Transverse colon (tissue), 4 donors: ENCODE results near the gene RPS14. TPM values are rescaled to one million over a fixed set of nuclear protein-coding genes. Genes with fewer than 3 reads are reported as not detected.

Source experiments
- DNase-seq: peaks from one replicate; pipeline ENCODE4 v3.0.0-alpha.2; 2019
- H3K27ac ChIP-seq, 4 donors: fragments of 200-600 bp; sonication (generic); 2 replicates each; pipeline ENCODE4 v1.5.1; 2016 to 2018; ENCODE audit warnings: inconsistent platforms in 4 of 4
- H3K27me3 ChIP-seq: fragments of 200-600 bp; sonication (generic); 2 replicates; pipeline ENCODE4 v1.5.1; 2017; ENCODE audit warnings: inconsistent platforms
- H3K36me3 ChIP-seq, 4 donors: fragments of 200-600 bp; sonication (generic); 2 replicates each; pipeline ENCODE4 v1.5.1; 2017 to 2019; ENCODE audit warnings: inconsistent platforms in 4 of 4
- H3K4me1 ChIP-seq, 4 donors: fragments of 200-600 bp; sonication (generic); 2 replicates each; pipeline ENCODE4 v1.5.1; 2017 to 2020; ENCODE audit warnings: inconsistent platforms in 4 of 4
- H3K4me3 ChIP-seq, 4 donors: fragments of 200-600 bp; sonication (generic); 1 replicate in 1 of 4; 2 replicates in 3 of 4; pipeline versions ENCODE4 v1.5.1 to v1.6.1; 2017 to 2019; ENCODE audit warnings: inconsistent platforms in 4 of 4
- H3K9me3 ChIP-seq, 2 donors: fragments of 200-600 bp; sonication (generic); 2 replicates each; pipeline ENCODE4 v1.5.1; 2017 to 2019; ENCODE audit warnings: inconsistent platforms in 2 of 2
- EP300 ChIP-seq: sonication (generic); formaldehyde crosslinking; IDR thresholded peaks from one replicate; pipeline ENCODE4 v1.6.1; 2017; ENCODE audit warnings: antibody characterized with exemption, low read depth
- POLR2A ChIP-seq: fragments of 450-650 bp; IDR thresholded peaks from one replicate; pipeline ENCODE4 v1.6.1; 2016; ENCODE audit warnings: antibody characterized with exemption, mild to moderate bottlenecking, moderate library complexity
- POLR2AphosphoS5 ChIP-seq, 3 donors: sonication (generic); formaldehyde crosslinking; IDR thresholded peaks; one replicate each; pipeline ENCODE4 v1.6.1; 2016; ENCODE audit warnings: antibody characterized with exemption in 3 of 3
- WGBS, 2 donors: methylation state at CpG; one replicate each; pipeline ENCODE4 v1.1.5; 2018; ENCODE audit warnings: low coverage in 1 of 2; 5-methylcytosine and 5-hydroxymethylcytosine counted together
- in situ Hi-C, 4 donors: fragments of 200-750 bp; cut with MboI; loops; one replicate each; pipeline versions ENCODE4 v1.15.0 to v1.15.1; 2017; ENCODE audit warnings: low sequenced_read_pairs in 3 of 4, low pct_ligation_motif_present in 1 of 4, low pct_unique_long_range_greater_than_20kb in 1 of 4
- intact Hi-C: fragments of 100-400 bp; cut with DNase I; formaldehyde crosslinking; loops from one replicate; pipeline ENCODE4 v1.15.1; 2023; ENCODE audit warnings: low total_unique reads
- total RNA-seq, 4 donors: library from RNA; depleted of rRNA; stranded (reverse); fragments of >200 nt; gene quantifications; one replicate each; pipeline ENCODE4 v1.1.0, GENCODE V29; 2016
- TF ChIP-seq, protein P1 (sequence below), 5 experiments: fragments of 200-600 bp in 3 of 5; fragments of 450-650 bp in 2 of 5; sonication (generic) in 3 of 5; IDR thresholded peaks; 1 replicate in 2 of 5; 2 replicates in 3 of 5; pipeline ENCODE4 v1.5.1; 2016 to 2017; ENCODE audit warnings: antibody characterized with exemption in 5 of 5, inconsistent platforms in 3 of 5, mild to moderate bottlenecking in 2 of 5, moderate library complexity in 1 of 5

RPS14 gene
- total RNA-seq, 4 donors from 2014 or later, result 1,179 to 2,387 (median 1,878) TPM

- Histone ChIP-seq H3K4me3 (peak overlapping the region in 1 of 4 donors; percentile 64), H3K4me1 (peaks cover 14 to 29% (median 16%) of the 10 kb centered on the region in 4 donors)
- 16 to 30% methylated on average over 4 of the region's 4 CpGs for WGBS, 2 donors
Observed at GRCh38 chr5:150410524-150411244, 38.9 kb downstream of the RPS14 start.

DNA sequence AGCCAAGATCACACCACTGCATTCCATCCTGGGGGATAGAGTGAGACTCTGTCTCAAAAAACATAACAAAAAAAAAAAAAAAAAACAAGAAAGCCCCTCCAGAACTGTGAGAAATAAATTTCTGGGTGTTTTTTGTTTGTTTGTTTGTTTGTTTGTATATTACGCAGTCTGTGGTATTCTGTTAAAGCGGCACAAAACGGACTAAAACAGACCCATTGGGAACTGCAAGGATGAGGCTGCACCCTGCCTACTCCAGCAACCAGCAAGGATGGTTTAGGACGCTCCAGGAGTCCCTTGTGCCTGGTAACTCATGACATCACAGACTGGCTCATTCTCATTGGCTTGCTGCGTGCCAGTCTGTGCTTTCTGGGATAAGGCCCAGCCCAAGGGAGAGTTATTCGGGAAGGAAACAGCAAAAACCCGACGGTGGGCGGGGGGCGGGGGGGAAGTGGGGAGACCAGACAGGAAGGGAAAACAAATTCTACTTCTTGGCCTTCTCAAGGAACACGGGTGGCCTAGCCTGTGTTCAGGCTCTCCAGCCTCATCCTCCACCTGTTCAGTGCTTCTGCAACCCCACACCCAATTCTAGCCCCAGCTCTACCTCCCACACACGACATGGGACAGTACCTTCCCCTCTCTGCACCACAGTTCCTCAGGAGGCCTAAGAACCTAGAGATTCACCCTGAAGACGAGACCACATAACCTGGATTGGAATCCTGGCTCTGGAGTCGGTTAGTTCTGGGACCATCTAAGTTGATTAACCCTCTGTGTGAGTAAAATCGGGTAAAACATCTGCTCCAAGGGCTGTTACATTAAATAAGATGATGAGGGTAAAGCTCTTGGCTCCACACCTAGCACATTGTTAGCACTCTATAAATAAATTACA, 39.7 kb downstream of the RPS14 start:
- intact Hi-C loops, result no loop called here
- H3K4me1 ChIP-seq, result peaks cover 14 to 29% (median 16%) of the 10 kb centered on the region in 4 donors
- TF ChIP-seq EP300 (no peak), POLR2A (peak; percentile 37)
- 7 to 10% methylated on average over 8 to 13 of the region's 15 CpGs for WGBS, 2 donors
- no peaks in the 10 kb centered on the region for H3K36me3 ChIP-seq
- H3K27ac ChIP-seq, result peak overlapping the region; percentile 87 to 89 (median 87)
- peak overlapping the region in 2 of 4 donors; percentile 5 to 29 for H3K4me3 ChIP-seq
- DNase-seq, result peak; percentile 84
- in situ Hi-C loops, result no loop called here
- H3K27me3 ChIP-seq, result no peaks in the 10 kb centered on the region
- no peaks in the 10 kb centered on the region for H3K9me3 ChIP-seq

More at GRCh38 chr5:150410524-150411244, 38.9 kb downstream of the RPS14 start:
- TF ChIP-seq POLR2A, result no peak
- H3K9me3 ChIP-seq, result no peaks in the 10 kb centered on the region
- H3K27ac ChIP-seq, result peak overlapping the region; percentile 87 to 89 (median 87)
- in situ Hi-C loops, result no loop called here
- no peaks in the 10 kb centered on the region for H3K27me3 ChIP-seq
- H3K36me3 ChIP-seq, result no peaks in the 10 kb centered on the region
- intact Hi-C loops, result no loop called here
- peak; percentile 81 for DNase-seq

GRCh38 chr5:150408231-150408943, 41.2 kb downstream of the RPS14 start:
- TF ChIP-seq POLR2AphosphoS5 (IDR thresholded peaks at IDR 0.05) (no peak), EP300 (no peak), POLR2A (no peak)
- TF ChIP-seq, protein P1, sequence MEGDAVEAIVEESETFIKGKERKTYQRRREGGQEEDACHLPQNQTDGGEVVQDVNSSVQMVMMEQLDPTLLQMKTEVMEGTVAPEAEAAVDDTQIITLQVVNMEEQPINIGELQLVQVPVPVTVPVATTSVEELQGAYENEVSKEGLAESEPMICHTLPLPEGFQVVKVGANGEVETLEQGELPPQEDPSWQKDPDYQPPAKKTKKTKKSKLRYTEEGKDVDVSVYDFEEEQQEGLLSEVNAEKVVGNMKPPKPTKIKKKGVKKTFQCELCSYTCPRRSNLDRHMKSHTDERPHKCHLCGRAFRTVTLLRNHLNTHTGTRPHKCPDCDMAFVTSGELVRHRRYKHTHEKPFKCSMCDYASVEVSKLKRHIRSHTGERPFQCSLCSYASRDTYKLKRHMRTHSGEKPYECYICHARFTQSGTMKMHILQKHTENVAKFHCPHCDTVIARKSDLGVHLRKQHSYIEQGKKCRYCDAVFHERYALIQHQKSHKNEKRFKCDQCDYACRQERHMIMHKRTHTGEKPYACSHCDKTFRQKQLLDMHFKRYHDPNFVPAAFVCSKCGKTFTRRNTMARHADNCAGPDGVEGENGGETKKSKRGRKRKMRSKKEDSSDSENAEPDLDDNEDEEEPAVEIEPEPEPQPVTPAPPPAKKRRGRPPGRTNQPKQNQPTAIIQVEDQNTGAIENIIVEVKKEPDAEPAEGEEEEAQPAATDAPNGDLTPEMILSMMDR (IDR thresholded peaks at IDR 0.05), result no peak
- Histone ChIP-seq H3K27me3 (no peaks in the 10 kb centered on the region), H3K27ac (peak overlapping the region in 3 of 4 donors; percentile 29 to 42 (median 31)), H3K36me3 (no peaks in the 10 kb centered on the region), H3K9me3 (no peaks in the 10 kb centered on the region), H3K4me1 (peaks cover 9 to 25% (median 14%) of the 10 kb centered on the region in 4 donors), H3K4me3 (peak overlapping the region in 1 of 4 donors; percentile 2)
- no peak for DNase-seq
- in situ Hi-C loops, result no loop called here
- intact Hi-C loops, result no loop called here
- 77% methylated on average over 8 of the region's 8 CpGs; no CpG with 5 or more reads in 1 of the 2 donors for WGBS, 2 donors

GRCh38 chr5:150407096-150407720, 42.3 kb downstream of the RPS14 start:
- WGBS, 2 donors, result 62 to 78% methylated on average over 8 to 13 of the region's 13 CpGs
- no peak for TF ChIP-seq POLR2AphosphoS5 (IDR thresholded peaks at IDR 0.05)
- no peak for TF ChIP-seq POLR2A
- TF ChIP-seq, protein P1 (IDR thresholded peaks at IDR 0.05), result no peak
- no peak for TF ChIP-seq EP300
- in situ Hi-C loops (no loop called here), intact Hi-C loops (no loop called here)
- Histone ChIP-seq H3K36me3 (peaks cover 0 to 5% (median 0%) of the 10 kb centered on the region in 4 donors), H3K9me3 (no peaks in the 10 kb centered on the region), H3K27ac (peak overlapping the region in 1 of 4 donors; percentile 42), H3K4me1 (peaks cover 5 to 15% (median 9%) of the 10 kb centered on the region in 4 donors), H3K4me3 (no peak overlapping the region), H3K27me3 (no peaks in the 10 kb centered on the region)
- no peak for DNase-seq
